HepG2 (cell line): ENCODE measurements around the gene MRPL20. TPM values are rescaled to one million over a fixed set of nuclear protein-coding genes. Genes with fewer than 3 reads are reported as not detected.

Experiments used
- ATAC-seq: fragments of 200-7000 bp; cut with Tn5 transposase; 3 replicates; pipeline ENCODE4 v1.9.1; 2020; ENCODE audit warnings: mild to moderate bottlenecking, moderate library complexity
- BruUV-seq: library from RNA; stranded (reverse); fragments of 400-500 nt; replicated peaks from 2 replicates; lab custom pipeline; 2021; lab: Mats Ljungman, UMichigan
- CTCF ChIA-PET: fragments of 300-600 bp; formaldehyde crosslinking; extraction: SDS; loops from one replicate; lab custom pipeline; 2021; ENCODE audit warnings: low total read pairs, inconsistent platforms, low intra/inter-chr PET ratio; lab: Yijun Ruan, JAX
- POLR2A ChIA-PET: fragments of 350-600 bp; sonication (Branson Sonifier 250); formaldehyde crosslinking; loops from one replicate; lab custom pipeline; 2020; ENCODE audit warnings: antibody characterized with exemption, inconsistent platforms; lab: Yijun Ruan, JAX
- DNase-seq: peaks from one replicate; pipeline ENCODE4 v3.0.0-alpha.2; 2015; ENCODE audit warnings: low spot score
- FAIRE-seq: peaks from 3 replicates; lab custom pipeline; 2011; peaks lifted over from hg19 to GRCh38; lab: Jason Lieb, UNC
- H2AFZ ChIP-seq: one replicate; pipeline ENCODE4 v1.6.1; 2011; ENCODE audit warnings: low read length, inconsistent platforms
- H3K27ac ChIP-seq: fragments of 300-600 bp; 3 replicates; pipeline ENCODE4 v1.8.0; 2011; ENCODE audit warnings: mixed run types, mild to moderate bottlenecking, mixed read lengths, low read length, inconsistent platforms; ENCODE audit not compliant: insufficient read depth; ENCODE audit errors: extremely low read length
- H3K27me3 ChIP-seq, 2 experiments: fragments of 200-600 bp in 1 of 2; 2 replicates in 1 of 2; 3 replicates in 1 of 2; pipeline versions ENCODE4 v1.6.0 to v1.8.0; 2011; ENCODE audit warnings: low read length in 2 of 2, mild to moderate bottlenecking in 2 of 2, moderate library complexity in 2 of 2, inconsistent platforms in 1 of 2; ENCODE audit not compliant: insufficient read depth in 2 of 2, control insufficient read depth in 1 of 2
- H3K36me3 ChIP-seq, 2 experiments: fragments of 200-600 bp in 1 of 2; replicated peaks in 1 of 2; 2 replicates in 1 of 2; 3 replicates in 1 of 2; pipeline versions ENCODE4 v1.5.1 to v1.8.0; 2011; ENCODE audit warnings: low read length in 2 of 2, inconsistent platforms in 1 of 2; ENCODE audit not compliant: insufficient read depth in 2 of 2, control insufficient read depth in 1 of 2
- H3K4me1 ChIP-seq: 2 replicates; pipeline ENCODE4 v1.5.1; 2012; ENCODE audit warnings: low read length, inconsistent platforms; ENCODE audit not compliant: insufficient read depth
- H3K4me2 ChIP-seq: 2 replicates; pipeline ENCODE4 v1.6.0; 2011; ENCODE audit warnings: low read depth, low read length, inconsistent platforms
- H3K4me3 ChIP-seq, 3 experiments: fragments of 200-600 bp in 1 of 3; sonication (generic), shearing (Covaris generic) in 1 of 3; replicated peaks in 1 of 3; 2 replicates each; pipeline ENCODE4 v1.5.1; 2011 to 2016; ENCODE audit warnings: low read length in 3 of 3, inconsistent platforms in 2 of 3, low read depth in 2 of 3, mild to moderate bottlenecking in 2 of 3, control low read depth in 1 of 3, mixed read lengths in 1 of 3; ENCODE audit not compliant: insufficient read depth in 1 of 3
- H3K79me2 ChIP-seq: one replicate; pipeline ENCODE4 v1.6.1; 2011; ENCODE audit warnings: low read length, inconsistent platforms; ENCODE audit not compliant: insufficient read depth
- H3K9ac ChIP-seq: 2 replicates; pipeline ENCODE4 v1.6.0; 2011; ENCODE audit warnings: mild to moderate bottlenecking, low read depth, low read length, inconsistent platforms; ENCODE audit not compliant: insufficient read depth
- H3K9me3 ChIP-seq: 2 replicates; pipeline ENCODE4 v1.5.1; 2012; ENCODE audit warnings: mild to moderate bottlenecking, low read length
- H4K20me1 ChIP-seq: 2 replicates; pipeline ENCODE4 v1.6.0; 2011; ENCODE audit warnings: inconsistent platforms, mild to moderate bottlenecking, low read length, moderate library complexity; ENCODE audit not compliant: insufficient read depth
- ASH2L ChIP-seq: fragments of 300-600, 200-600 bp; sonication (generic); IDR thresholded peaks from 2 replicates; pipeline ENCODE4 v1.7.0; 2017; ENCODE audit warnings: low read depth, mild to moderate bottlenecking, moderate library complexity, mixed read lengths, low read length; ENCODE audit not compliant: insufficient read length
- ATF7-NPFF ChIP-seq: sonication (generic); formaldehyde crosslinking; IDR thresholded peaks from 2 replicates; pipeline ENCODE4 v1.8.1; 2023; ENCODE audit warnings: mild to moderate bottlenecking, low read depth, missing genetic modification reagents, moderate library complexity
- EED ChIP-seq: sonication (generic); formaldehyde crosslinking; IDR thresholded peaks from 2 replicates; pipeline ENCODE4 v1.5.0; 2020; ENCODE audit warnings: mild to moderate bottlenecking, missing genetic modification reagents
- MTA1 ChIP-seq: sonication (generic); formaldehyde crosslinking; IDR thresholded peaks from 2 replicates; pipeline ENCODE4 v1.4.0; 2020; ENCODE audit warnings: missing genetic modification reagents, mild to moderate bottlenecking, borderline replicate concordance
- NPAS2 ChIP-seq: sonication (generic); formaldehyde crosslinking; IDR thresholded peaks from 2 replicates; pipeline ENCODE4 v1.8.0; 2022; ENCODE audit warnings: mild to moderate bottlenecking, missing genetic modification reagents, borderline replicate concordance
- RBM22 ChIP-seq: fragments of 200-400 bp; formaldehyde crosslinking; optimal IDR thresholded peaks from 2 replicates; pipeline ENCODE3; 2017; ENCODE audit warnings: mild to moderate bottlenecking, low read length, moderate library complexity
- ZNF44 ChIP-seq: sonication (generic); formaldehyde crosslinking; IDR thresholded peaks from 2 replicates; pipeline ENCODE4 v1.5.1; 2020; ENCODE audit warnings: mild to moderate bottlenecking, missing genetic modification reagents
- ZNF713 ChIP-seq: sonication (generic); formaldehyde crosslinking; IDR thresholded peaks from 2 replicates; pipeline ENCODE4 v1.4.0; 2020; ENCODE audit warnings: mild to moderate bottlenecking, missing genetic modification reagents
- ZNF816 ChIP-seq: sonication (generic); formaldehyde crosslinking; IDR thresholded peaks from 2 replicates; pipeline ENCODE4 v1.8.0; 2022; ENCODE audit warnings: missing genetic modification reagents, mild to moderate bottlenecking, borderline replicate concordance
- WGBS: methylation state at CpG from one replicate; pipeline ENCODE4 v1.1.6; 2017; ENCODE audit warnings: low lambda C conversion rate; 5-methylcytosine and 5-hydroxymethylcytosine counted together
- in situ Hi-C: cut with HindIII; loops from 2 replicates; pipeline ENCODE4 v1.10.0; 2017; ENCODE audit warnings: low pct_unique_long_range_greater_than_20kb; ENCODE audit not compliant: extremely low pct_ligation_motif_present
- intact Hi-C: fragments of 100-400 bp; cut with micrococcal nuclease; formaldehyde crosslinking; loops from one replicate; pipeline ENCODE4 v1.10.0; 2022; ENCODE audit not compliant: unreplicated experiment
- polyA plus RNA-seq, 8 experiments: library from polyadenylated mRNA; depleted of rRNA in 3 of 8; stranded (reverse) in 7 of 8; unstranded in 1 of 8; fragments of >200 nt; fragmentation: Illumina TruSeq in 4 of 8; extraction: Trizol in 4 of 8; gene quantifications; 2 replicates each; pipeline versions ENCODE4 v1.2.1 to v1.2.3, GENCODE V29; 2011 to 2016; ENCODE audit warnings: low read depth in 4 of 8, missing spikeins in 1 of 8, mixed read lengths in 1 of 8; ENCODE audit not compliant: insufficient read depth in 1 of 8
- total RNA-seq, 5 experiments: library from RNA; depleted of rRNA; stranded (reverse); fragments of >200 nt; fragmentation: Illumina TruSeq; extraction: Trizol; gene quantifications; 2 replicates each; pipeline ENCODE4 v1.2.3, GENCODE V29; 2016; ENCODE audit warnings: low read depth in 1 of 5
- TF ChIP-seq, protein P1 (sequence below): sonication (generic); formaldehyde crosslinking; IDR thresholded peaks from 2 replicates; pipeline ENCODE4 v1.4.0; 2020; ENCODE audit warnings: missing genetic modification reagents
- TF ChIP-seq, protein P2 (sequence below): sonication (generic); formaldehyde crosslinking; IDR thresholded peaks from 2 replicates; pipeline ENCODE4 v1.4.0; 2020; ENCODE audit warnings: mild to moderate bottlenecking, low read depth, missing genetic modification reagents
- TF ChIP-seq, protein P3 (sequence below): sonication (generic); formaldehyde crosslinking; IDR thresholded peaks from 2 replicates; pipeline ENCODE4 v1.4.0; 2020; ENCODE audit warnings: low read depth, missing genetic modification reagents

Gene MRPL20
- total and polyA plus RNA-seq, 2 of the 13 experiments (the other 11 are each of a cell fraction or from before 2014, with no cell fraction given): 59.2 to 127 TPM

DNA sequence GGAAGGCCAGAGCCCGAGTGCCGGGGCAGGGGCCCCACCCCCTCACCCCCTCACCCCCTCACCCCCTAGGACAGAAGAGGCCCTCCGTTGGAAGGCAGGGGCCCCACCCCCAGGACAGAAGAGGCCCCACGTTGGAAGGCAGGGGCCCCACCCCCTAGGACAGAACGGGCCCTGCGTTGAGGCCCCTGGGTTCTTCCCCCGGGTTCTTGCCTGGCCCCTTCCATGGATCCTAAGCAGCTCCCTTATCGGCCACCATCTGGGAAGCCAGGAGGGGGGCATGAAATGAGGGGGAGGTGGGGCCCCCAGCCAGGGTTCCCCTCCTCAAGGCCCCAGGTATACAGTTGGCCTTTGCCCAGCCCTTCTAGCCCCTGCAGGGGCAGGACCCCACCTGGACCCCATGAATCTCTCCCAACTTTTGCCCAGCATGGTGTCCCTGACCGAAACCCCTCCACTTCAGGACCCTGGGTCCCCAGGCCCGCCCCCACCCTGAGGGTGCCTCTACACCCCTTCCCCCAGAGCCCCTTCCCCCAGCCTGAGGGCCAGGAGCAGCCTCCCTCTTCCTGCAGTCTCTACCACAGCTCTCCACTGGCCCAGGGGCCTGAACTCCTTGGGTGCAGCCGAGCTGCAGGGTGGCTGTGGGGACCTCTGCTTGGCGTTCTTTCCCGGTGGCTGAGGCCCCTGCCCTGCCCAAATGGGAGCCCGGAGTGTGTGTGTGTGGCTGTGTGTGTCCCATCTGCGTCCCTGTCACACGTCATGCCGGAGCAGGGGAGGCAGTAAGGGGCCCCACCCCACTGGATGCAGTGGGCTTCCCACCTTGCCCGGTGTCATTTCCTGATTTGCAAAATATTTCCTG, 24.1 kb upstream of the MRPL20 start:
- peaks cover 41% of the 10 kb centered on the region for H3K4me1 ChIP-seq
- peak overlapping the region; percentile 88 for H3K9ac ChIP-seq
- ATAC-seq: peak; percentile 3
- no peaks in the 10 kb centered on the region for H4K20me1 ChIP-seq
- no peaks in the 10 kb centered on the region for H3K36me3 ChIP-seq
- 0% methylated on average over 3 of the region's 18 CpGs for WGBS
- H3K27me3 ChIP-seq: no peaks in the 10 kb centered on the region
- no peak for FAIRE-seq
- no peaks in the 10 kb centered on the region for H3K9me3 ChIP-seq
- no peak overlapping the region for H2AFZ ChIP-seq
- intact Hi-C loops (no loop called here), in situ Hi-C loops (no loop called here)
- ChIA-PET CTCF (interaction anchor here (1.4 kb wide), 1 partner anchor 10 kb away, joined by 10 read pairs; no protein-coding TSS in a partner anchor), POLR2A (interaction anchor here (0.6 to 11.0 kb wide), 15 partner anchors 7 to 126 kb away, joined by 3 to 355 read pairs (median 11); partner anchors contain the start of genes ANKRD65, AURKAIP1, CCNL2 and MRPL20)
- peak overlapping the region; percentile 94 for H3K27ac ChIP-seq
- no TSS peak for BruUV-seq
- peak overlapping the region; percentile 89 for H3K4me2 ChIP-seq
- DNase-seq: peak; percentile 53
- peak overlapping the region; percentile 72 to 88 (median 79) for H3K4me3 ChIP-seq
- H3K79me2 ChIP-seq: peaks cover 13% of the 10 kb centered on the region
- TF ChIP-seq, protein P1, sequence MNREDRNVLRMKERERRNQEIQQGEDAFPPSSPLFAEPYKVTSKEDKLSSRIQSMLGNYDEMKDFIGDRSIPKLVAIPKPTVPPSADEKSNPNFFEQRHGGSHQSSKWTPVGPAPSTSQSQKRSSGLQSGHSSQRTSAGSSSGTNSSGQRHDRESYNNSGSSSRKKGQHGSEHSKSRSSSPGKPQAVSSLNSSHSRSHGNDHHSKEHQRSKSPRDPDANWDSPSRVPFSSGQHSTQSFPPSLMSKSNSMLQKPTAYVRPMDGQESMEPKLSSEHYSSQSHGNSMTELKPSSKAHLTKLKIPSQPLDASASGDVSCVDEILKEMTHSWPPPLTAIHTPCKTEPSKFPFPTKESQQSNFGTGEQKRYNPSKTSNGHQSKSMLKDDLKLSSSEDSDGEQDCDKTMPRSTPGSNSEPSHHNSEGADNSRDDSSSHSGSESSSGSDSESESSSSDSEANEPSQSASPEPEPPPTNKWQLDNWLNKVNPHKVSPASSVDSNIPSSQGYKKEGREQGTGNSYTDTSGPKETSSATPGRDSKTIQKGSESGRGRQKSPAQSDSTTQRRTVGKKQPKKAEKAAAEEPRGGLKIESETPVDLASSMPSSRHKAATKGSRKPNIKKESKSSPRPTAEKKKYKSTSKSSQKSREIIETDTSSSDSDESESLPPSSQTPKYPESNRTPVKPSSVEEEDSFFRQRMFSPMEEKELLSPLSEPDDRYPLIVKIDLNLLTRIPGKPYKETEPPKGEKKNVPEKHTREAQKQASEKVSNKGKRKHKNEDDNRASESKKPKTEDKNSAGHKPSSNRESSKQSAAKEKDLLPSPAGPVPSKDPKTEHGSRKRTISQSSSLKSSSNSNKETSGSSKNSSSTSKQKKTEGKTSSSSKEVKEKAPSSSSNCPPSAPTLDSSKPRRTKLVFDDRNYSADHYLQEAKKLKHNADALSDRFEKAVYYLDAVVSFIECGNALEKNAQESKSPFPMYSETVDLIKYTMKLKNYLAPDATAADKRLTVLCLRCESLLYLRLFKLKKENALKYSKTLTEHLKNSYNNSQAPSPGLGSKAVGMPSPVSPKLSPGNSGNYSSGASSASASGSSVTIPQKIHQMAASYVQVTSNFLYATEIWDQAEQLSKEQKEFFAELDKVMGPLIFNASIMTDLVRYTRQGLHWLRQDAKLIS: peak; percentile 3; the same call in 1 of the 2 replicates
- TF ChIP-seq ZNF713 (CRISPR knock-in tag) (0 out of 2 replicates have a peak, but pooled peaks have one; percentile 10), MTA1 (CRISPR knock-in tag) (0 out of 2 replicates have a peak, but pooled peaks have one; percentile 26), EED (0 out of 2 replicates have a peak, but pooled peaks have one; percentile 64), ASH2L (peak; percentile 20), ZNF816 (0 out of 2 replicates have a peak, but pooled peaks have one; percentile 18), ZNF44 (CRISPR knock-in tag) (no peak), NPAS2 (no peak), RBM22 (peak; percentile 73), ATF7-NPFF (CRISPR knock-in tag) (0 out of 2 replicates have a peak, but pooled peaks have one; percentile 41)
- TF ChIP-seq, protein P2, sequence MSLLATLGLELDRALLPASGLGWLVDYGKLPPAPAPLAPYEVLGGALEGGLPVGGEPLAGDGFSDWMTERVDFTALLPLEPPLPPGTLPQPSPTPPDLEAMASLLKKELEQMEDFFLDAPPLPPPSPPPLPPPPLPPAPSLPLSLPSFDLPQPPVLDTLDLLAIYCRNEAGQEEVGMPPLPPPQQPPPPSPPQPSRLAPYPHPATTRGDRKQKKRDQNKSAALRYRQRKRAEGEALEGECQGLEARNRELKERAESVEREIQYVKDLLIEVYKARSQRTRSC (CRISPR knock-in tag): peak; percentile 21; the same call in 1 of the 2 replicates
- TF ChIP-seq, protein P3, sequence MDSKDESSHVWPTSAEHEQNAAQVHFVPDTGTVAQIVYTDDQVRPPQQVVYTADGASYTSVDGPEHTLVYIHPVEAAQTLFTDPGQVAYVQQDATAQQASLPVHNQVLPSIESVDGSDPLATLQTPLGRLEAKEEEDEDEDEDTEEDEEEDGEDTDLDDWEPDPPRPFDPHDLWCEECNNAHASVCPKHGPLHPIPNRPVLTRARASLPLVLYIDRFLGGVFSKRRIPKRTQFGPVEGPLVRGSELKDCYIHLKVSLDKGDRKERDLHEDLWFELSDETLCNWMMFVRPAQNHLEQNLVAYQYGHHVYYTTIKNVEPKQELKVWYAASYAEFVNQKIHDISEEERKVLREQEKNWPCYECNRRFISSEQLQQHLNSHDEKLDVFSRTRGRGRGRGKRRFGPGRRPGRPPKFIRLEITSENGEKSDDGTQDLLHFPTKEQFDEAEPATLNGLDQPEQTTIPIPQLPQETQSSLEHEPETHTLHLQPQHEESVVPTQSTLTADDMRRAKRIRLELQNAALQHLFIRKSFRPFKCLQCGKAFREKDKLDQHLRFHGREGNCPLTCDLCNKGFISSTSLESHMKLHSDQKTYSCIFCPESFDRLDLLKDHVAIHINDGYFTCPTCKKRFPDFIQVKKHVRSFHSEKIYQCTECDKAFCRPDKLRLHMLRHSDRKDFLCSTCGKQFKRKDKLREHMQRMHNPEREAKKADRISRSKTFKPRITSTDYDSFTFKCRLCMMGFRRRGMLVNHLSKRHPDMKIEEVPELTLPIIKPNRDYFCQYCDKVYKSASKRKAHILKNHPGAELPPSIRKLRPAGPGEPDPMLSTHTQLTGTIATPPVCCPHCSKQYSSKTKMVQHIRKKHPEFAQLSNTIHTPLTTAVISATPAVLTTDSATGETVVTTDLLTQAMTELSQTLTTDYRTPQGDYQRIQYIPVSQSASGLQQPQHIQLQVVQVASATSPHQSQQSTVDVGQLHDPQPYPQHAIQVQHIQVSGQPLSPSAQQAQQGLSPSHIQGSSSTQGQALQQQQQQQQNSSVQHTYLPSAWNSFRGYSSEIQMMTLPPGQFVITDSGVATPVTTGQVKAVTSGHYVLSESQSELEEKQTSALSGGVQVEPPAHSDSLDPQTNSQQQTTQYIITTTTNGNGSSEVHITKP (CRISPR knock-in tag): 0 out of 2 replicates have a peak, but pooled peaks have one; percentile 12
